HG02798 (cell line): ENCODE measurements around the gene CYTL1.
"Not testable (repeated sequence)": the region's sequence is repeated elsewhere in the genome, so short reads cannot be mapped to it uniquely, and the experiment has no call there.

Source experiments
- ATAC-seq: cut with Tn5 transposase; IDR thresholded peaks from one replicate; pipeline ENCODE4 v1.9.1; 2021; ENCODE audit warnings: mild to moderate bottlenecking; ENCODE audit not compliant: unreplicated experiment, poor library complexity

CYTL1 gene, protein sequence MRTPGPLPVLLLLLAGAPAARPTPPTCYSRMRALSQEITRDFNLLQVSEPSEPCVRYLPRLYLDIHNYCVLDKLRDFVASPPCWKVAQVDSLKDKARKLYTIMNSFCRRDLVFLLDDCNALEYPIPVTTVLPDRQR

DNA sequence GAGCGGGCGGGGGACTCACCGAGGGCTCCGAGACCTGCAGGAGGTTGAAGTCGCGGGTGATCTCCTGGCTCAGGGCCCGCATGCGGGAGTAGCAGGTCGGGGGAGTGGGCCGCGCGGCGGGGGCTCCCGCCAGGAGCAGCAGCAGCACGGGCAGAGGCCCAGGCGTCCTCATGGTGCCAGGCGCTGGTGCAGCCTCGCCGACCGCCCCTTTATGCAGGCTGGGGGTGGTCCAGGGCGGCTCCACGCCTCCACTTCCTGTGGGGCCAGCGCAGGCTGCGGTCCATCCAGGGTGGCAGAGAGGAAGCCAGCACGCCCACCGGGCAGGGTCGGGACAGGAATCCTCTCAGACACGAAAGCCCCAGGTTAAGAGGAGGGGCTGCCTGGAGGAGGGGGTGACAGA lies at the start of gene CYTL1:
Gene CYTL1, minus strand, starts transcription at position 185 of the 400 bp plus-strand sequence. Its CDS starts 13 bp downstream, at position 172.
- no peak for ATAC-seq

DNA sequence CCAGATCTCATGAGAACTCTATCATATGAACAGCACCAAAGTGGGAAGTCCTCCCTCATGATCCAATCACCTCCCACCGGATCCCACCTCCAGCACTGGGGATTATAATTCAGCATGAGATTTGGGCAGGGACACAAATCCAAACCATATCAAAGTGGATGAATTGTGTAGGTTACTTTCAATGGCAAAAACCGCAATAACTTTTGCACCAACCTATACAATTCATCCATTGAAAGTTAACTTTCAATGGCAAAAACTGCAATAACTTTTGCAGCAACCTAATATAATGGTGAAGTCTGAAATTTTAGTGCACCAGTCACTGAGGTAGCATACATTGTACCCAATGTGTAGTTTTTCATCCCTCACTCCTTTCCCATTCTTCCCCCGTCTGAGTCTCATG lies 48.6 kb upstream of the CYTL1 start:
- no peak for ATAC-seq

DNA sequence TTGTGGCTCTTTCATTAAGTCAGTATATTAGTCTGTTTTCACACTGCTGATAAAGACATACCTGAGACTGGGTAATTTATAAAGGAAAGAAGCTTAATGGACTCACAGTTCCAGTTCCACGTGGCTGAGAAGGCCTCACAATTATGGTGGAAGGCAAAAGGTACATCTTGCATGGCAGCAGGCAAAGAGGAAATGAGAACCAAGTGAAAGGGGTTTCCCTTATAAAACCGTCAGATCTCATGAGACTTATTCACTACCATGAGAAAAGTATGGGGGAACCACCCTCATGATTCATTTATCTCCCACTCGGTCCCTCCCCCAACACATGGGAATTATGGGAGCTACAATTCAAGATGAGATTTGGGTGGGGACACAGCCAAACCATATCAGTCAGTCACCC lies 47.7 kb upstream of the CYTL1 start:
- ATAC-seq, result not testable (repeated sequence)

DNA sequence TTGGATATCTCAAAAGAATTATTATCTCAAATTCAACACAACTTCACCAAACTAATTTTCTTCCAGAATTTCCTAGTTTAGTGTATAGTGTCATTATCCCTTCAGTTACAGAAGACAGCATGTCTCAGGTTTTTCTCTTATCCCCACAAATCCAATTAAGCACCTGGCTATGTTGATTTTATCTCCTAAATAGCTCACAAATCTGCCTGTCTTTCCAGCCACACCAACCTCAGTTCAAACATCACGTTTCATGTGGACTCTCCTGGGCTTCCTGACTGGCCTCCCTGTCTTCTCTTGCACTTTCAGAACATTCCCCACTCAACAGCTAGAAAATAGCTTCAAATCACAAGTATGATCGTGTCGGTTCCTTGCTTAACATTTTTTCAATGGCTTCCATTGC lies 46.8 kb upstream of the CYTL1 start:
- no peak for ATAC-seq

DNA sequence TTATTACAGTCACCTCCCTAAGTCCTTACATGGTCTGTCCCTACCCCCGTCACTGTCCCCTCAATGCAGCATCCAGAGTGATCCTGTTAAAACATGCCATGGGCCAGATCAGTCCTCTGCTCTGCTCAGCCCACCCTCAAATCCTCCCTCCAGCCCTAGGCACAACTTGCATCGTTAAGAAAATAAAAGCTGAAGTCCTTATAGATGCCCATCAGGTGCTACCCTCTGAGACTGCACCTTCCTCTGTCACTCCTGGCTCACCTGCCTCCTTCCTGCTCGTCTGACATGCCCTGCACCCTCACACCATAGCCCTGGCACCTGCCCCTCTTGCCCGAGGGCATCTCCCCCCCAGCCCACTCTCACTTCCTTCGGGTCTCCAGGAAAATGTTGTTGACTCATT lies 36.2 kb upstream of the CYTL1 start:
- no peak for ATAC-seq

DNA sequence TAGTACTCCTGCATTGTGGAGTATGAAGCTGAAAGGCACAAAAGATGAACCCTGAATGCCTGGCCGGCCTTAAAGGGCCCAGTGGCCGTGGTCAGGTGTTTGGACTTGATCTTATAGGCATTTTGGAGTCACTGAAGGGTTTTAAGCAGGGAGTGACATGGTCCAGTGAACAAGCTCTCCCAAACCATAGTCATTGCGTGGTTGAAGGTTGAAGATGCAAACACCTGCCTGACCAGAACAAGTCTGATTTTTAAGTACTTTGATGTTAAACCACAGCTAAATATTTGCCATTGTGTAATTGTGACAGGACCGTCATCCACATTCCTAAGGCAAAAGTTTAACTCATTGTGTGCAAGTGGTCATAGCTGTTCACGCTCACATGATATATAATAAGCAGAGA lies 35.3 kb upstream of the CYTL1 start:
- no peak for ATAC-seq

DNA sequence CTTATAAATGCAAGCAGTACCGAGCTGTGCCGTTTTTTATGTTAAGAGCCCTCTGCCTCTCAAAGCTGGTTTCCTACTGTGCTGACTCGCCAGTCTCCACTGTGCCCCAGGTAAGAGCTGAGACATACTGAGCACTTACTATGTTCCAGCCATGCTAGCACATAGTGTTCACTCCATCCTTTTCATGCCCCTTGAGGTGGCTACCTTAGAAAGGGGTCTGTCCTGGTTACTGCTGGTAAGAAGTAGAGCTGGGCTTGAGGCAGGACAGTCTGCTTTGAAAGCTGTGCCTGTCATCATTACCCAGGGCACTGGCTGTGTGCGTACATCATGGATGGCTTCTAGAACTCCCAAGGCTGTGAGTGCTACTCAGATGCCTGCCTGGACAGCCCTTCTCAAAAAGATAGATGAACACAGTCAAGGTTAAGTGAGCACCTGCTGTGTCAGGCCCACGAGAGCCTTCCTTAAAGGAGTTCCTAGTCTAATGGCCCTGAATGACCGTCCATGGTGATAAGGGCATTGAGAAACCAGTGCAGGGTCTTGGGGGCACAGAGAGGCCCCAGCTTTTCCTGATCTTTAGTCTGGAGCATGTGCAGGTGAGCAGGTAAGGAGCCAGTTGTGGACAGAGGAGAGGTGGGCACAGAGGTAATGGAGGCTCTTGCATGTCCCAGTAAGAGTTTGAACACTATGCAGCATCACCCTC lies 33.6 kb upstream of the CYTL1 start:
- ATAC-seq, result no peak

DNA sequence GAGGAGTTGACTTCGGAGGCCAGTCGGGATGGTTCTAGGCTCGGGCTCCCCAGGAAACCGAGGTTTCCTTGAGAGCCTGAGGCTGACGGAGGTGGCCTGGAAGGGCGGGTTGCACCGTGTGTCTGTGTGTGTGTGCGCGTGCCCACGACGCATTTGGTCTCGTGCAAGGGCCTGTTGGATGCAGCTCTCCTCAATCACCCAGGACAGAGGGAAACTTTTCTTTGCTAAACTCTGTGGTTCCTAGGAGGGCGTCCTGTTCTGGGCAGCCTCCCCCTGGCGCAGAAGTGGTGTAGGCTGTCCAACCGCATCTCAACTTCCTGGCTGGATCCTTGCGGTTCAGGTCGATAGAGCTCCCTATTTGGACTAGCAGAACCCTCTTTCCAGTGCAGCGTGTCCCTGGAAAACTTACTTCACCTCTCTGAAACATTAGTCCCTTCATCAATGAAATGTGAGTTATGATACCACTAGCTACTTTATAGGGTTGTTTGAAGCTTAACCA lies 33.0 kb upstream of the CYTL1 start:
- no peak for ATAC-seq

DNA sequence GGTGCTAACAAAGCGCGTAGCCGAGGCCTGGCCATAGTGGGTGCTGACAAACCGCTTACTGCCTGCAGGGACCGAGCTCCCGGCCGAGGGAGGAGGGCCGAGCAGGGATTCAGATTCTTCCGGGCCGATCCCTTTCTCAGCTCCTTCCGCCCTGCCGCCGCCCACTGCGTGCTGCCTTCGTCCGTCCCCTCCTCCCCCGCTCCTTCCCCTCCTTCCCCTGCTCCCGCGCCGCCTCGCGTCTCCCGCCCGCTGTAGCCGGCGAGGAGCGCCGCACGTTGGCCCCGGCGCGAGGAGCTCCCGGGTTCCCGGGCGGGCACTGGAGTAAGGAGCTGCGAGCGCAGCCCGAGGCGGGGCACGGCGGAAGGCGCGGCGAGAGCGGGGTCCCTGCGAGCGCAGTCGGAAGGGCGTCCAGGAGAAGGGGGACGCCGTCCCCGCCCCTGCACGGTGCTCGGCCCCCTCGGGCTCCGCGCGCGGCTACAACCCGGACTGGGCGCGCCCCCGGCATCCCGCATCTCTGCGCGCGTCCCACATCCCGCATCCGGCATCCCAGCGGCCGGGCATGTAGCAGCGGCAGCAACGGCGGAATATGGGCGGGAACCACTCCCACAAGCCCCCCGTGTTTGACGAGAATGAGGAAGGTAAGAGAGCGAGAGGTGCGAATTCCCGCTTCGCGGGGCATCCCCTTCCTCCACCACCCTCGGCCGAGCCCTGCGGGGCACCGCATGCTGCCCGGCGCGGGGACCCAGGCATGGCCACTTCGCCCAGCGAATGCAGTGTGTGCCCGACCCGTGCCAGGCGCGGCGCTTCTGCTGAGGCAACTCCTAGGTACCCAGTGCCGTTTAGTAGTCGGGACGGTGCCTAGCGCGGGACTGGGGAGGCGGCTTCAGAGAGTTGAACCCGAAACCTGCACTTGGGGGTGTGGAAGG lies 32.3 kb upstream of the CYTL1 start, which contains the start of gene STK32B:
Gene STK32B, plus strand, starts transcription at position 203 of the 926 bp plus-strand sequence.
- ATAC-seq, result no peak

DNA sequence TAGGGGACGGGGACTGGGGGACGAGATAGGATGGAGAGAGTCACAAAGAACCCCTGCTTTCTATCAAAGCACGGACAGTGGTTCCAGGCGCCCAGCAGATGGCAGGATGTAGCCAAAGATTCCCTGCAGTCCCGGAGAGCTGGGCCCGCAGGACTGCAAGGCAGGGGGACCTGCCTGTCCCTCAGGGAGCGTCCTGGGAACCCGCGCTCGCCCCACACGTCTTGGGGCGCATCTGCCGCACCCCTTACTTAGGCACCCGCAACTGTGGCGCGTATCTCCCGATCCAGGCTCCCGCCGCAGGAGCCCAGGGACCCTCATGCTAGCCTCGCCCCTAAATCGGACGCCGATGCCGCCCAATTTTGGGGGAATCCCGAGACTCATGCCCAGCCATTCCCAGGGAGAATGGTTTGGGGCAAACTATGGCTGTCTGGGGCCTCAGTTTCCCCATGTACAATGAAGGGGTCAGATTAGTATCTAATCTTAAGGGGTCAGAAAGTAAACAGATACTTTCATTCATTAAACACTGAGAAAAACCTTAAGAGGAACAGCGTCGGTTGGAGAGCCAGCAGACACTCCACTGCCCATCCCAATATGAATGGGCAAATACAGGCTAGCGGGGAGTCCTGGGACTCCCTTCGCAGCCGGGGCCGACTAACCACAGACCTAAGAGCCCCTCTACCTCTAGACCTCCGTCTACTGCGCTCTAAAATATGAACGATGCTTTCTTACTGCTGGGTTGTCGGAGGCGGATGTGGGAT lies 31.4 kb upstream of the CYTL1 start:
- no peak for ATAC-seq

DNA sequence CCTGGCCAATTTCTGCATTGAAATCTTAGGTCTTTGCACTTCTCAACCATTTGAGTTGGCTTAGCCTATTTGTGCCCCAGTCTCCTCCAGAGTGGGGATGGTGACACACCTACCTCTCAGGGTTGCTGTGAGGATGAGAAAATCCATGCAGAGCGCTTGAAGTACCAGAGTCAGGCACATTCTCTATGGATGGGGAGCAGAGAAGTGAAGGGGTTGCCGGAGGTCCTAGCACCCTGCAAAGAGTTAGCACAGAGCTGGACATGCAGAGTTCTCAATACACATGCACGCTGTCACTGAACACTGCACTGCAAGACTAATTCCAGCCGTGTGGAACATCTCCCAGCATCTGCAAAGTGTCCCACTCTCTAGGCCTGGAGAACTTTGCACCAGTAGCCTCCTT lies 29.5 kb upstream of the CYTL1 start:
- no peak for ATAC-seq

DNA sequence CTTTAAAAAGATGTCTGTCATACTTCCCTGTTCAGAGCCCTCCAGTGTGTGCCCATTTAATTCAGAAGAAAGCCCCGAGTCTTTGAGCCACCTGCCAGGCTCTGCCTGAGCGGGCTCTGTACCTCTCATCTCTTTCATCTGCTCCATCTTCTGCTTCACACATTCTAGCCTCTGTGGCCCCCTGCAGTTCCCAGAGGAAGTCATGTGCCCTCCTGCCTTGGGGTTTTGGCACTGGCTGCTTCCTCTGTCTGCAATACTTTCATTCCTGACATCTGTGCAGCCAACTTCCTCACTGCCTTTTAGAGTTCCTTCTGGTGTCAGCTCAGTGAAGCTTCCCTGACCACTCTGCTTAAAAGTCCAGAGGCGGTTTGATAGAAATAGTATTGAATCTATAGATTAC lies 25.8 kb upstream of the CYTL1 start:
- no peak for ATAC-seq

DNA sequence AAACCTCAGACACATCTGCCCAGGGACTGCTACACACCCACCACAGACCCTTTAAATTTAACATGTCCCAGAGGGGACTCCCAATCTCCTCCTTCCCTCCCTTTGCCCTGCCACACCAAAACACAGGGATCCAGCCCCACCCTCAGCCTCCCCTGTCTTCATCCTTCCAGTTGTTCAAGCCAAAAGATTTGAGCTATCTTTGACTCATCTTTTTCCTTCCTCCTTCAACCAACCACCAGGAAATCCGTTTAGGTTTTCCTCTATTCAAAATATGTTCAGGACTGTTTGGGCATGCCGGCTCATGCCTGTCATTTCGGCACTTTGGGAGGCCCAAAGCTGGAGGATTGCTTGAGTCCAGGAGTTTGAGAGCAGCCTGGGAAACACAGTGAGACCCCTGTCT lies 25.1 kb upstream of the CYTL1 start:
- no peak for ATAC-seq

DNA sequence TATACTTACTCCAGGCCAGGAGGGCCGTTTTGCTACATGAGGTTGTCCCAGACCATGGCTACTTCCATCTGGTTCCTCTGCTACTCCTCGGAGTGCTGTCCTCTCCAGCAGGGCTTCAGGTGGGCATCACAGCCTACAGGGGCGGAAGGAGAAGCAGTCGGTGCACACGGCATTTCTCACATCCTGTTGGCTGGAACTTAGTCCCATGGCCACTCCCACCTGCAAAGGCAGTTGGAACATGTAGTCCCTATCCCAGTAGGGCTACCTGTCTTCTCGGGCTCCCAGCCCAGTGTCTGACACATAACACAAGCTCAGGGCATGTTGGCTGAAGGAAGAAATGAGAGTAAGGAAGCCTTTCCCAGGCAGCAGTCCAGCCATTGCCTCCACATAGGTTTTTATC lies 24.3 kb upstream of the CYTL1 start:
- no peak for ATAC-seq

DNA sequence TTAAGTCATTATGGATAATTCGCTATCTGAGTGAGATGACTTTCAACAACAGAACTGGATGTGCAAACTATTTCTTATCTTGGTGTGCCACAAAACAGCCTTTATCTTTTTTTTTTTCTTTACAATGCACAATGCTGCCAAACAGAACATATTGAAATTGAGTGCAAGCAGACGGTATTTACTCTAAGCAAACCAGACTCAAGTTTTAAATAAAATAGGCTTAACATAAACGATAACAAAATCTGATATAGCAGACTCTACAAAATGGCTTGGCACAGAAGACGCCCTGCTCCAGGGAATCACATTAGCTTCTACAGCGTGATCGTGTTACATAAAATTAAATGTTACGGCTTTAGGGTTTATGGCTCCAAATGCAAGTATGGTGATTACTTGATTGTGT lies 22.4 kb upstream of the CYTL1 start:
- ATAC-seq, result no peak

DNA sequence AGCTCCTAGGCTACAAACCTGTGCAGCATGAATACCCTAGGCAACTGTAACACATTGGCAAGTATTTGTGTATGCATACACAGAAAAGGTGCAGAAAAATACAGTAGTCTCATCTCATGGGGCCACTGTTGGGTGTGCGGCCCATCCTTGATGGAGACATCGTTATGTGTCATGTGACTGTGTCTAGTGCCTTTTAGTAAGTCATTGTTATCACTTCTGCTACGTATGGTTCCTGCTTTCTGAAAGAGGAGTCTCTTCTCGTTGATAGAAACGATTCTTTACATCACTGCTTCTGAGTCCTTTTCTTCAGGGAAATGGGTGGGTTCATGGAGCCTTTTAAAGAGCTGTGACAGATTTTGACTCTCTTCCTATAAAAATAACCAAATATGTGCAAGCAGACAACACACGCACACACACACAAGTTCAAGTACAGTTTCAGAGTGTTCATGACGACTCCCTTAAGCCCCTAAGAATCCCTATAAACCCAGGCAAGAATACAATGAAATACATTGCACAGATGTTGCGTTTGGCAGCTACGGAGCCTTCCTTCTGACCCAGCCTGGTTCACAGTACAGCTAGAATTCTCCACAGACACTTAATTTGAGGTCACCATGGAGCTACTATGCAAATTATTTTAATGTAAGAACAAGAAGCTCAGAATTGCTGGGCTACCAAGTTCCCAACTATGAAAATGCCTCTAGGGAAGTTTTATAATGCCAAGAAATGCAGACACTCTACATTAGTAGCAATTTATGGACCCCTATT lies 21.8 kb upstream of the CYTL1 start:
- ATAC-seq, result no peak

DNA sequence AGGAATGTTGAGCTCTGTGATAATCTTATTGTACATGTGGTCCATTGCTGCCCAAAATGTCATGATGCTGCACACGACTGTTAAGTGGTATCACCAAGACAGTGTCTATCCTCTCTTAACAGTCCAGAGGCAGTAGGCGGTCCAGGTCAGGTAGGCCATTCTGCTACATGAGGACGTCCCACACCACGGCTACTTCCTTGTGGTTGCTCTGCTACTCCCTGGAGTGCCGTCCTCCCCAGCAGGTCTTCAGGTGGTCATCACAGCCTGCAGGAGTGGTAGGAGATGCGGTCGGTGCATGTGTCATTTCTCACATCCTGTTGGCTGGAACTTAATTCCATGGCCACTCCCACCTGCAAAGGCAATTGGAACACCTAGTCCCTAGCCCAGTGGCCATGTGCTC lies 20.5 kb upstream of the CYTL1 start:
- ATAC-seq, result no peak

DNA sequence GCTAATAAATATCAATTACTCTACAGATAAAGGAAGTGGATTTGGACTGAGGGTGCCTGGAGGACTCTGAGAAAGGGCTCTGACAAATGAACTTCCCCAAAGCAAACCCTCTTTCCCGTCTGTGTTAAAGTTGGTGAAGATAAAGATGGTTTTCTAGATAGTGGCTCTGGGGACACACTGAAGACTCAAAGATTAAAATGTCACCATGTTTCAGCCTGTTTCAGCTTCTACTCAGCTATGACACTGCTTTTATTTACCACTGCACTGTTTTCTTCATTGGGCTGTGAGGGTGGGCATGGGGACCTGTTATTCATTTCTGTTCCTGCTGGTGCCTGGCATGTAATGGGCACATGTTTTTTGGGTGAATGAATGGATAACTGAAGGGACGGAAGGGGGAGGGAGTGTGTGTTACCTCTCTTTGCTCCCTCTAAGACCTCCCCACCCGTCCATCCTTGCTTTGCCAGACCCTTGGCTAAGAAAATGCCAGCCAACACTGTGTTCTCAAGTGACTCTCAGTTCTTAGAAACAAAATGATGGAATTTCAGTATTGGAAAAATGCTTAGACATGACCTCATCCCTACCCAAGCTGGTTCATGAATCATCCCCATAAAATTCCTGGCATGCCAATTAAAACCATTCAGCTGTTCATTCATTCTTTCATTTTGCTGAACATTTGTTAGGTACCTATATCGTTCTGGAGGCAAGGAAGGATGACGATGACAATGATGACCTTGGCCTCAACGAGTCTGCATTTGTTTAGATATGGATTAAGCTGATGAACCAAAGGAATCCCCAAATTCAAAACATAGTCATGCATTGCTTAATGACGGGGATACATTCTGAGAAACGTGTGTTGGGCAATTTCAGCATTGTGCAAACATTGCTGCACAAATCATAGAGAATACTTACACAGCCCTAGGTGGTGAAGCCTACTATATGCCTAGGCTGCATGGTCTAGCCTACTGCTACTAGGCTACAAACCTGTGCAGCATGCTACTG lies 18.6 kb upstream of the CYTL1 start:
- no peak for ATAC-seq
